Ureter (tissue), 1 donor: Measurements from ENCODE around the gene ZCCHC7. TPM values are rescaled to one million over a fixed set of nuclear protein-coding genes. Genes with fewer than 3 reads are reported as not detected.
"Not testable (repeated sequence)": the region's sequence is repeated elsewhere in the genome, so short reads cannot be mapped to it uniquely, and the experiment has no call there.

Source experiments
- DNase-seq: peaks from one replicate; pipeline ENCODE4 v3.0.0-alpha.2; 2020; ENCODE audit warnings: low spot score
- total RNA-seq: library from RNA; stranded (reverse); gene quantifications from one replicate; pipeline ENCODE4 v1.2.4, GENCODE V29; 2023
- donor health status: DM: yes; HTN: yes; CAD: no.

Gene ZCCHC7
- total RNA-seq, 1 donor from 2014 or later = 31.7 TPM

DNA sequence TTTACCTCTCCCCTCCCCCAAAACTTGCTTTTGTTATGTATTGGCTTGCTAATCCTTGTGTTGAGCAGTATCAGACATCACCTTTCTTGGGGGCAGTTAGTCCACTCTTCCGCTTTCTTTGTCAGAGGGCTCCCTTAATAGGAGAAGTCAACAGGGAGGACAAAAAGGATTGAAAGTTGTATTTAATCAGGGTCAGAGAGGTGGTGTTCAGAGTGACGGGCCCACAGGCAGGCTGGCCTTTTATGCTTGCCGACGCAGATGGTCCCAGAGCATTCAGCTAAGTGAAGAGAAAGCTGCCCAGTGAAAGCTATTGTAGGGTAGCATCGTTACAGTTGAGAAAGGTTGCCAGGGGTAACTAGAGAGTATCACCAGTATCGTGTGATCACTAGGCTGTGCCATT, 131.1 kb downstream of the ZCCHC7 start:
- no peak for DNase-seq

DNA sequence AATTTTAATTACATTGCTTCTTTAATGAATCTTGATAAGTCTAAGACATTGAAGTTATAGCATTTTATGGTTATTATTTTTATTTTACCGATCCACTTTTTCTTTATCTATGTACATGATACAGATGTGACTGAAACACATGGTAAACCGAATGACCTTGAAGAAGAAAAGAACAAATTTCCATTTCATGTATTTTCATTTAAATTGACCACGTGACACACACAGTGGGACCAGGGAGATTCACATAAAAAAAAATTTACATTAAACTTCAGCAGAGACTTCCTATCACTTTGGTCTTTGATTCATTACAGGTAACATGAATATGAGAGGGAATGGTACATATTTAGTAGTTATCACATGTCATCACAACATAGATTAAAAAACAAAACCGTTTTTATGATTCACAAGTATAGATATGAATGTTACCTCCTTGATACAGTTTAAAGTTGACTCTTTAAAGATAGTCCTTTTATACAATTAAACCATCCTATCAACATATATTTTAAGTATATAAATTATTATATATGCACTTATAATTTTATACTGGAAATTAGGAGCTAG, 133.1 kb downstream of the ZCCHC7 start:
- no peak for DNase-seq

DNA sequence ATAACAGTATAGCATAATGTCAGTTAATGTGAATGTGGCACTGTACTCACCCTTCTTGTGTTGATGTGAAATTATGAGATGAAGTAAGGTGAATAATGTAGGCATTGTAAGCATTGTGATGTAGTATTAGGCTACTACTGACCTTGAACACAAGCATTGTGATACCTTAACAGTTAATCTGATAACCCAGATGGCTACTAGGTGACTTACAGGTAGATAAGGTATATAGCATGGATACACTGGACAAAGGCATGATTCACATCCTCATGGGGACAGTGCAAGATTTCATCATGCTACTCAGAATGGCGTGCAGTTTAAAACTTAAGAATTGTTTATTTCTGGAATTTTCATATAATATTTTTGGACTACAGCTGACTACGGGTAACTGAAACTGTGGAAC, 134.8 kb downstream of the ZCCHC7 start:
- DNase-seq = no peak

- DNase-seq = no peak
Observed at GRCh38 chr9:37255944-37256862, 135.8 kb downstream of the ZCCHC7 start.

- no peak for DNase-seq
Observed at GRCh38 chr9:37259951-37260350, 139.6 kb downstream of the ZCCHC7 start.

- DNase-seq = no peak
Observed at GRCh38 chr9:37262410-37262809, 142.0 kb downstream of the ZCCHC7 start.

- DNase-seq = no peak
Observed at GRCh38 chr9:37264539-37264938, 144.2 kb downstream of the ZCCHC7 start.

- no peak for DNase-seq
Observed at GRCh38 chr9:37266630-37267029, 146.3 kb downstream of the ZCCHC7 start.

DNA sequence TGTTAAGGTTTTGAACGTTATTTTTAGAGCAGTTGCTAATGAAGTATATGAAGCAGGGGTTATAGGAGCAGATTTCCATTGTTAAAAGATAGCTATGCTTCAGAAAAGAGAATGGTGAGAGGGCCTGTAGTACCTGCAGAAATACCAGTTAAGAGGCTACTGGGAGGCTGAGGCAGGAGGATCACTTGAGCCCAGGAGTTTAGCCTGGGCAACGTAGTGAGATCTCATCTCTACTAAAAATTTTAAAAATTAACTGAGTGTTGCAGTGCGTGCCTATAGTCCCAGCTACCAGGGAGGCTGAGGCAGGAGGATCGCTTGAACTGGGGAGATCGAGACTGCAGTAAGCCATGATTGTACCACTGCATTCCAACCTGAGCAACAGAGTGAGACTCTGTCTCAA, 148.8 kb downstream of the ZCCHC7 start:
- no peak for DNase-seq

GRCh38 chr9:37271679-37272078, 151.3 kb downstream of the ZCCHC7 start:
- no peak for DNase-seq

DNA sequence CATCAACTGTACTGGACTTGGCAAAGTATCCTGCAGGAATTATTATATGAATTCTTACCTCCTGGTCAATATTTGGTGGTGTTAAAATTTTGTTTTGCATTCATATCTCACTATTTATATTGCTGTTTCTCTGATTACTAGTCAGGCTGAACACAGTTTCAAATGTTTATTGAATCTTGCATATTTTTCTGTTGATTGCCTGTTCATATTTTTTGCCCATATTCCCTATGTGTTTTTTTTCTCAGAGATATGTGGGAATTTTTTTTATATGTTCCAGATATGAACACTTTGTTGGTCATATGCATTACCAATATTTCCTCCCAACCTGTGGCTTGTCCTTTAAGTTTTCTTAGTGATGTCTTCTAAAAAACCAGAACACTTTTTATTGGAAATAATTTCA, 153.2 kb downstream of the ZCCHC7 start:
- no peak for DNase-seq

- no peak for DNase-seq
Observed at GRCh38 chr9:37281541-37281940, 161.2 kb downstream of the ZCCHC7 start.

- DNase-seq = no peak
Observed at GRCh38 chr9:37283730-37284325, 163.5 kb downstream of the ZCCHC7 start.

GRCh38 chr9:37284636-37285035, 164.3 kb downstream of the ZCCHC7 start:
- no peak for DNase-seq

DNA sequence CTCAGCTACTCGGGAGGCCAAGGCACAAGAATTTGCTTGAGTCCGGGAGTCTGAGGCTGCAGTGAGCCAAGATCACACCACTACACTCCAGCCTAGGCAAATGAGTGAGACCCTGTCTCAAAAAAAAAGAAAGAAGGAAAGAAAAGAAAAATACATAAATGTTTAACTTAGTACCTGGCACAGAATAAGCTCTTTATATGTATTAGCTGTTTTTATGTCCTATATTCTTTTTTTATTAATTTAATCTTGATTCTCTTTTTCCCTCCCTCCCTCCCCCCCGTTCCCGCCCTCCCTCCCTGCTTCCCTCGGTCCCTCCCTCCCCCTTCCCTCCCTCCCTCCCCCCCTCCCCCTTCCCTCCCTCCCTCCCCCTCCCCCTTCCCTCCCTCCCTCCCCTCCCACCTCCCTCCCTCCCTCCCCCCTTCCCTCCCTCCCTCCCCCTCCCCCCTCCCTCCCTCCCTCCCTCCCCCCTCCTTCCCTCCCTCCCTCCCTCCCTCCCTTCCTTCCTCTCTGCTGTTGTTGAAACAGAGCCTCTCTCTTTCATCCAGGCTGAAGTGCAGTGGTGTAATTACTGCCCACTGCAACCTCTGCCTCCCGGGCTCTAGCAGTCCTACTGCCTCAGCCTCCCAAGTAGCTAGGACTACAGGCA, 166.3 kb downstream of the ZCCHC7 start:
- no peak for DNase-seq

GRCh38 chr9:37287317-37287716, 166.9 kb downstream of the ZCCHC7 start:
- DNase-seq = no peak

GRCh38 chr9:37289631-37290030, 169.3 kb downstream of the ZCCHC7 start:
- DNase-seq = no peak

- no peak for DNase-seq
Observed at GRCh38 chr9:37290366-37290939, 170.1 kb downstream of the ZCCHC7 start.

GRCh38 chr9:37290940-37291485, 170.6 kb downstream of the ZCCHC7 start:
- DNase-seq = no peak

GRCh38 chr9:37291612-37292238, 171.4 kb downstream of the ZCCHC7 start:
- not testable (repeated sequence) for DNase-seq

DNA sequence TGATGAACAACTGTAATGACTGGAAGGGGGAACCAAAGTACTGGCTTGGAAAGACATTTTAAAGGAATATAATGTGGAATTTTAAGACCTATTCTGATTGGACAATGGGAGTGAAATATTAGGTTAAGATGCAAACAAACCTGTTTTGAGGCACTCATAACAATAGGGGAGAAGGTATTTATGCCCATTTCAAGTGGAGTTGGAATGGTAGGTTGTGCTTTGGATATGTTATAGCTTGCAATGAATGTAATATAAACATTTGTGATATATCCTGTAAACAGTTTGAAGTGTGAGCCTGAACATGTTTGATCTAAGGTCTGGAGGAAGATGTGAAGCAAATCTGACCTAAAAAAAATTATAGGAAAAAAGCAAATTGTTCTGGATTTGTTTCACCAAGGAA, 172.5 kb downstream of the ZCCHC7 start:
- DNase-seq = no peak
